ENCODE data around the gene MAP7D3.
"Not testable (repeated sequence)": the region's sequence is repeated elsewhere in the genome, so short reads cannot be mapped to it uniquely, and the experiment has no call there.

Gene MAP7D3

GRCh38 chrX:136250191-136251040 is 784 bp downstream of the MAP7D3 start:
- peaks cover 0 to 43% (median 3%) of the 10 kb centered on the region in 4 donors for H3K4me1 ChIP-seq
- peaks cover 0 to 4% (median 0%) of the 10 kb centered on the region in 3 donors for H3K36me3 ChIP-seq
- no peak for TF ChIP-seq CTCF (IDR thresholded peaks at IDR 0.05)
- intact Hi-C loops (cut with DNase I; ENCODE audit: low total_unique reads) = no loop called here
- DNase-seq = no peak
- H3K4me3 ChIP-seq = peak overlapping the region; percentile 76 to 89
- H3K27me3 ChIP-seq = no peaks in the 10 kb centered on the region
- H3K9me3 ChIP-seq = no peaks in the 10 kb centered on the region
- H3K27ac ChIP-seq = peak overlapping the region; percentile 89 to 94

- Histone ChIP-seq H3K4me3 (no peak overlapping the region), H3K9me3 (no peaks in the 10 kb centered on the region), H3K4me1 (peaks cover 0 to 20% (median 0%) of the 10 kb centered on the region in 4 donors), H3K27me3 (no peaks in the 10 kb centered on the region), H3K36me3 (peaks cover 11 to 30% (median 21%) of the 10 kb centered on the region in 3 donors), H3K27ac (no peak overlapping the region)
- DNase-seq = no peak
- intact Hi-C loops (cut with DNase I; ENCODE audit: low total_unique reads) = no loop called here
- no peak for TF ChIP-seq CTCF (IDR thresholded peaks at IDR 0.05)
Measured at GRCh38 chrX:136246201-136246600, 5.0 kb downstream of the MAP7D3 start.

- H3K4me3 ChIP-seq; H3K27ac ChIP-seq; DNase-seq; H3K9me3 ChIP-seq; H3K4me1 ChIP-seq; H3K27me3 ChIP-seq; intact Hi-C loops (cut with DNase I; ENCODE audit: low total_unique reads): not testable (repeated sequence)
- H3K36me3 ChIP-seq = peaks cover 13 to 32% (median 21%) of the 10 kb centered on the region in 3 donors
Measured at GRCh38 chrX:136237849-136238248, 13.4 kb downstream of the MAP7D3 start.

- Histone ChIP-seq H3K27me3 (no peaks in the 10 kb centered on the region), H3K4me3 (no peak overlapping the region), H3K4me1 (no peaks in the 10 kb centered on the region), H3K36me3 (peaks cover 18 to 27% (median 25%) of the 10 kb centered on the region in 3 donors), H3K9me3 (no peaks in the 10 kb centered on the region), H3K27ac (no peak overlapping the region)
- TF ChIP-seq CTCF (IDR thresholded peaks at IDR 0.05) = no peak
- no peak for DNase-seq
- intact Hi-C loops (cut with DNase I; ENCODE audit: low total_unique reads) = no loop called here
Measured at GRCh38 chrX:136237074-136237473, 14.1 kb downstream of the MAP7D3 start.

GRCh38 chrX:136228839-136229207 is 22.4 kb downstream of the MAP7D3 start:
- Histone ChIP-seq H3K27ac (no peak overlapping the region), H3K27me3 (no peaks in the 10 kb centered on the region), H3K4me1 (no peaks in the 10 kb centered on the region), H3K36me3 (peaks cover 34 to 51% (median 37%) of the 10 kb centered on the region in 3 donors), H3K4me3 (no peak overlapping the region), H3K9me3 (no peaks in the 10 kb centered on the region)
- TF ChIP-seq CTCF (IDR thresholded peaks at IDR 0.05) = no peak
- DNase-seq = no peak
- intact Hi-C loops (cut with DNase I; ENCODE audit: low total_unique reads) = no loop called here

GRCh38 chrX:136227948-136228838 is 23.0 kb downstream of the MAP7D3 start:
- no peaks in the 10 kb centered on the region for H3K27me3 ChIP-seq
- DNase-seq = no peak
- no peak overlapping the region for H3K27ac ChIP-seq
- H3K4me3 ChIP-seq = no peak overlapping the region
- TF ChIP-seq CTCF (IDR thresholded peaks at IDR 0.05) = no peak
- intact Hi-C loops (cut with DNase I; ENCODE audit: low total_unique reads) = no loop called here
- no peaks in the 10 kb centered on the region for H3K4me1 ChIP-seq
- peaks cover 38 to 56% (median 43%) of the 10 kb centered on the region in 3 donors for H3K36me3 ChIP-seq
- H3K9me3 ChIP-seq = no peaks in the 10 kb centered on the region
